Daoy (cell line): ENCODE measurements around the gene NCAM1. TPM values are rescaled to one million over a fixed set of nuclear protein-coding genes. Genes with fewer than 3 reads are reported as not detected.

Experiments
- DNase-seq: peaks from one replicate; pipeline ENCODE4 v3.0.0-alpha.2; 2015; ENCODE audit warnings: low read depth
- total RNA-seq: library from RNA; depleted of rRNA; stranded (reverse); fragments of >200 nt; shearing (Covaris generic); gene quantifications from 2 replicates; pipeline ENCODE4 v1.2.3, GENCODE V29; 2014

Gene NCAM1
- total RNA-seq, 1 experiment from 2014 or later, result 21.3 TPM

- no peak for DNase-seq
Measured at GRCh38 chr11:113251281-113251680, 290.1 kb downstream of the NCAM1 start.

GRCh38 chr11:113253406-113253805, 292.2 kb downstream of the NCAM1 start:
- DNase-seq, result no peak

GRCh38 chr11:113255096-113255495, 293.9 kb downstream of the NCAM1 start:
- DNase-seq, result no peak

GRCh38 chr11:113255741-113256140, 294.5 kb downstream of the NCAM1 start:
- DNase-seq, result no peak

GRCh38 chr11:113256431-113257202, 295.4 kb downstream of the NCAM1 start:
- peak; percentile 15 for DNase-seq

GRCh38 chr11:113260096-113260425, 298.8 kb downstream of the NCAM1 start:
- DNase-seq, result no peak

- DNase-seq, result no peak
Measured at GRCh38 chr11:113260541-113260940, 299.3 kb downstream of the NCAM1 start.

- DNase-seq, result peak; percentile 60
Measured at GRCh38 chr11:113261709-113262475, 300.7 kb downstream of the NCAM1 start.

GRCh38 chr11:113262594-113262993, 301.4 kb downstream of the NCAM1 start:
- no peak for DNase-seq

- DNase-seq, result no peak
Measured at GRCh38 chr11:113263458-113264259, 302.4 kb downstream of the NCAM1 start.

- no peak for DNase-seq
Measured at GRCh38 chr11:113265362-113265761, 304.1 kb downstream of the NCAM1 start.

GRCh38 chr11:113267493-113267892, 306.3 kb downstream of the NCAM1 start:
- no peak for DNase-seq

GRCh38 chr11:113269096-113269495, 307.9 kb downstream of the NCAM1 start:
- DNase-seq, result no peak

GRCh38 chr11:113269636-113270035, 308.4 kb downstream of the NCAM1 start:
- no peak for DNase-seq

GRCh38 chr11:113270080-113270479, 308.9 kb downstream of the NCAM1 start:
- no peak for DNase-seq

GRCh38 chr11:113271551-113272245, 310.5 kb downstream of the NCAM1 start:
- DNase-seq, result no peak

- no peak for DNase-seq
Measured at GRCh38 chr11:113272281-113272680, 311.1 kb downstream of the NCAM1 start.

- no peak for DNase-seq
Measured at GRCh38 chr11:113272927-113273615, 311.9 kb downstream of the NCAM1 start.

GRCh38 chr11:113273720-113274119, 312.5 kb downstream of the NCAM1 start:
- DNase-seq, result no peak

- DNase-seq, result no peak
Measured at GRCh38 chr11:113274713-113275582, 313.7 kb downstream of the NCAM1 start.
